Stimulated activated CD4-positive, alpha-beta T cell treated with anti-CD3 and anti-CD28 coated beads, Interleukin-1b, Interleukin-23, amount 100 ng/mL, for 1 hour (primary cell): Measurements from ENCODE around the gene GNAS.
A peak's percentile ranks its signal among the peaks of the same experiment; 100 is the strongest.

Source experiments
- DNase-seq, 2 donors: peaks; one replicate each; pipeline ENCODE4 v3.0.0-alpha.2; 2020; ENCODE audit warnings: low read depth in 2 of 2

GNAS gene

DNA sequence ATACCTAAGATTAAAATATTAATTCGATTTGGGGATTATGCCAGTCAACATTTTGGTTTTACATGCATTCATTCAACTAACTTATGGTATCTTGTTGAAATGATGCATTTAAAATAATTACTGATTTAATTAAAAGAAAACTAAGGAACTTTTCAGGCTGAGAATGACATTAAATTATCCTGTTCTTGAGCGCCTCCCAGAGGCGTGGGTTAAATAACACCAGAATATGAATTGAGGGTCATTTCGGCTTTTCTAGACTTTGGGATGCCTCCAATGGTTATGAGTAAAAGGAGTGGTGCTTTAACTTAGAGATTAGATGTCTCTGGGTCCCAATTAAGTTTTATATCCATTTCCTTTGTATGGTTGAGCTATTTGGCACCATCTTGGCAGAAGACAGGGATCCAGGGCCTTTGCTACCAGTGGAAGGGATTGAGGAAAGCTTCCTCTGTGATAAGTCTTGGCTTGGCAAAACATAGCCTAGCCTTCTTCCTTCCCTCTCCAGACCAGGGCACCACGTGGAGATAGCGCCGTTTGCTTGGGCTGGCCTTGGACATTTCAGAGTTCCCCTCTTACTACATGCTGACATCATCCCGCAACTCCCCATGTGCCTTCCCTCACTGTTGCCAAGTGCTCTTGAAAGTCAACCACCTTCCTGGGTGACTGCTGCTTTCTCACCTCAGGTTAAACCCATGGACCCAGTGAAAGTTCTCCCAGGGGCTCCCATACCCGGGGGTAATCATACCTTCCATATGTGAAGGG is 28.7 kb downstream of the GNAS start:
- no peak for DNase-seq

DNA sequence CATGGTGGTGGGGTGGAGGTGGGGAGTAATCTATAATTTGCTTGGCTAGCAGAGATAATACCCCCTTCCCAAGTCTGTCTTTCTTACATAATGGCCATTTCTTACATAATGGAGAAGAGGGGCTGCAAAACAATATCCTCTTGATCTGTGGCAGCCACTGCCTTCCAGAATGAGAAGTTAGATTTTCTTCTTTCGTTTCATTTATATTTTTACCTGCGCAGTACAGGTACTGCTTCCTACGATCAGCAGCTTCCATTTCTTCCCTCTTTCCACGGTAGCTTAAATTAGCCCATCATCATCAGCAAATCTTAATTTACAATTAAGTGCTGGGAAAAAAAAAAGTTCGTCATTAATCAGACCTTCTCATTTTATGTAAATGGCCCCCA is 30.2 kb downstream of the GNAS start:
- no peak for DNase-seq

- DNase-seq = no peak
These were observed 30.8 kb downstream of the GNAS start for GRCh38 chr20:58883241-58883691.

GRCh38 chr20:58884966-58885365 is 32.5 kb downstream of the GNAS start:
- no peak for DNase-seq

DNA sequence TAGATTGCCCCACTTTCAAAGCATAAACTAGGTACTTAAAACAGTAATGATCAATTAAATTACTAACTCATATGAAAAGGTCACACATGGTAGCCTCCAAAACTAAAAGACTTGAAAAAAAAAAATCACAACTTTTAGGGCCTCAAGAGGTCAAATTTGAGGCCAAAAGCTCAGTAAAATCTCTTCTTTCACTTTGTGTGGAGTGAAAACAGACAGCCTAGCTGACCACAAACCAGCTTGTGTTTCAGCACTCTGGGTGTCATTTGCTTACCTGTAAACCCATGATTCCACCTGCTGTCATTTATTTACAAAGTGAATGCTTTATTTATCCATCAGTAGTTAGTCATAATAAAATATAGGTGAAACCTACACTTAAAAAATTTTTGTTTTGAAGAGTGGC is 34.0 kb downstream of the GNAS start:
- DNase-seq = no peak

- no peak for DNase-seq
These were observed 35.6 kb downstream of the GNAS start for GRCh38 chr20:58888103-58888502.

GRCh38 chr20:58888521-58889333 is 36.2 kb downstream of the GNAS start:
- peak; percentile 60 to 61 for DNase-seq

DNA sequence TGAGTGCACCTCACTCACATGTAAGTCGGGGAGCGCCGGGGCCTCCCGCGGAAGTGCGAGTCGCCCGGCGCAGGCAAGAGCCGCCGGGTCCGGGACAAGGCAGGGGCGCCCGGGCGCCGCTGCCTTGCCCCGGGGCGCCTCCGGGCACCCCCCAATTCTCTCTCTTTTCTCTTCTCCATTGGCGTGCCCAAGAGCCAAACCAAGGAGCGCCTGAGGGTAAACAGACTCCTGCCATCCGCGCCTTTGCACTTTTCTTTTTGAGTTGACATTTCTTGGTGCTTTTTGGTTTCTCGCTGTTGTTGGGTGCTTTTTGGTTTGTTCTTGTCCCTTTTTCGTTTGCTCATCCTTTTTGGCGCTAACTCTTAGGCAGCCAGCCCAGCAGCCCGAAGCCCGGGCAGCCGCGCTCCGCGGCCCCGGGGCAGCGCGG is 36.8 kb downstream of the GNAS start:
- DNase-seq = no peak

- DNase-seq = no peak
These were observed 37.4 kb downstream of the GNAS start for GRCh38 chr20:58889798-58890517.

DNA sequence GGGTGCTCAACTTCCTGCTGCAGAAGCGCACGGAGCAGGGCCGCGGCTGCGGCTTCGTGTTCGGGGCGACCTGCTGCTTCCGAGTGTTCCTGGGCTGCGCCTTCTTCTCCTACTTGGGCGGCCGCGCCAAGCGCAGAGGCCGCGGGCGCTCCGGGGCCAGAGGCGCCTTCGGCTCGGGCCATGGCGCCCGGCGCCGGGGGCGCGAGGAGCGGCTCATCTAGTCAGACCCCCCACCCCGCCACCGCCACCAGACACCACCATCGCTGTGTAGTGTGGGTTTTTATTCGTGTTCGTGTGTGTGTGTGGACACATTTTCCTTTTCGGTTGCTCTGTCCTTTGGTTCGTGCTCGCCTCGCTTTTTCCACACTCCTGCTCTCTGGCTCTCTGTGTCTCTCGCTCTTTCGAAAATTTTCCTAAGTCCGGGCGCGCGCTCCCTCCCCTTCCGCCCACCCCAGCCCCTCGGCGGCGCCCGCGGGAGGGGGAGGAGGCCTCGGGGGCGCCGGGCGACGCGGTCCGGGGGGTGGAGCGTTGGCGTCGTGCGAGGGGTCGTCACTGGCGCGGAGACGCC is 38.1 kb downstream of the GNAS start:
- peak in 1 of 2 donors; percentile 32 for DNase-seq

GRCh38 chr20:58891086-58891717 is 38.7 kb downstream of the GNAS start:
- peak; percentile 50 to 55 for DNase-seq

GRCh38 chr20:58891718-58892140 is 39.2 kb downstream of the GNAS start:
- no peak for DNase-seq

GRCh38 chr20:58892141-58892931 is 39.8 kb downstream of the GNAS start:
- peak; percentile 36 to 61 for DNase-seq

- DNase-seq = no peak
These were observed 40.4 kb downstream of the GNAS start for GRCh38 chr20:58892932-58893224.

DNA sequence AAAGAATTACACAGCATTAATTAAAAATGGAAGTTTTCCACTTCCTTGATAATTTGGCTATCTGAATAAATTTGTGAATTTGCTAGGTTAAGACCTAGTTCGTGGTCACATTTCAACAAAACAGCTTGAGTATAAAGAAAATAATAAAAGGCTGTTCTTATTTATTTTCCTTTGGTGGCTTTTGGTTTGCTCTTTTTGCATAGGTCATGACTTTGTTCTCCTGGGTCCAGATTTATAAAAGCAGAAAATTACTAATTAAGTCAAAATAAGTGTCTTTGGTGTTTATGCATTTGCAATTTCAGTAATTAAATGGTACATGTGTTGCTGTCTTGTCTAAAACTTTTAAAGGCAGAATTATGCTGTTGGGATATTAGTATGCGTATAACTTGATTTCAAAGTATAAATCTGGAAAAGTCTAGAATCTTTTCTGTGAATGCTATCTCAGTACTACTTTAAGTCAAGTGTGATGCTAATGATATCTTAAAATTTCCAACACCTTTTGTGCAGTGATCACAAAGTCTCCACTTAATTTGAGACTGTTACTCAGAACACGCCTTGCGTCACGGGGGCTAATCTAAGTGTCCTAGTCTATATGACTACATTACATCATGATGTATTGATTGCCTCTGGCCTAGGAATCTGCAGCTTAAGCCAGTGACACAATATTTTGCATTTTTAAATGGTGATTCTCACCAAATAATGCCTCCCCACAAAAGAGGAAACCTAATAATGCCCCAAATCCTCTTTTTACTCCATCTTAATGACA is 41.0 kb downstream of the GNAS start:
- no peak for DNase-seq

- DNase-seq = no peak
These were observed 42.3 kb downstream of the GNAS start for GRCh38 chr20:58894652-58895447.

DNA sequence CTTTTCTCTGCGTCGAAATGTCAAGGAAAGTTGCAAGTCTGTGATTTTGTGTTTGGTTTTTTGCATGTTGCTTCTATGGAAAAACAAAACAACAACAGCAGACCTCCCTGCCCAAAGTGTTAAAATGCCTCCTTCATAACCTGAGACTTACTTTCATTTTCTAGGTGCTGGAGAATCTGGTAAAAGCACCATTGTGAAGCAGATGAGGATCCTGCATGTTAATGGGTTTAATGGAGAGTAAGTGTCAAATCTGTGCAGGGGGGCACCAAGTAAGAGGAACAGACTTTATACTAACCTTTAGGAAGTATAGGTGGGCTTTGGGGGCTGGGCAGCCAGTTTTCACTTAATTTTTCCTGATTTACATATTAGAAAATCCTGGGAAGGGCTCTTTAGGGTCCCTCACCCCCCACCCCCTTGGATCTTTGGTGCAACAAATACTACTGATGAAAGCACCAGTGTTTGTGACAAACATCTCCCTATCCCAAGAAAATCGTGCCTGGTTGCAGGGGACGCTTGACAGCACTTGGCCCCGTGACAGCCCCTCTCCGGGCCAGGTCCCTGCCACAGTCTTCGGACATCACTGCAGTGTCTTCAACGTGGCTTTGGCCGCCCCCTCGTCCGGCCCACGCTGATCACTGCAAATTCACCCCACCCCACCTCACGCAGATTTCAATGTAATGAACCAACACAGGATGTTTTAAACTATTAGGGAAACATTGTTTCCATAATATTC is 43.1 kb downstream of the GNAS start:
- no peak for DNase-seq

- DNase-seq = no peak
These were observed 44.3 kb downstream of the GNAS start for GRCh38 chr20:58896820-58897219.

GRCh38 chr20:58897488-58897887 is 45.0 kb downstream of the GNAS start:
- no peak for DNase-seq
